Measurements from ENCODE around the gene DCHS1.

DCHS1 gene

DNA sequence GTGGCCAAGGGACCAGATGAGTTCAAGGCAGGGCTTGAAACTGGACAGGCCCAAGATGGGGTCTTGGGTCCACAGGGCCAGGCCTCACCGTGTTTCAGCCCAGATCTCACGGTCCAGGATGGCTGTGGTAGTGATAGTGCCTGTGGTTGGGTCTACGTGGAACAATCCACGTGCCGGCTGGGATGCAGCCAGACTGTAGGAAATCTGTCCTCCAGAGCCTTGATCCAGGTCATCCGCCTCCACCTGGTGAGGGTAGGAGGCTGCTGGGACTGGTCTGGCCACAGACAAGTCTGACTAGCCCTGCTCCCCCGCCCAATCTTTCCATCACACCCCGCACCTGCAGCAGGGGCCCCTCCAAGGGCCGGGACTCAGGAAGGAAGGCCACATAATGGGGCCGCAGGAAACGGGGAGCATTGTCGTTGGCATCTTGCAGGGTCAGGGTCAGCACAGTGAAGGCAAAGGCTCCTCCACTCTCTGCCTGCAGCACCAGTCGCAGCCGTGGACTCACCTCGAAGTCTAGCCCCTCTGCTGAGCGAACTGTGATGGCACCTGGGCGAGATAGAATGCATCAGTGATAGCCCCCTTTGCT lies 29.7 kb downstream of the DCHS1 start:
- DNase-seq (ENCODE audit: low spot score), result no peak

- no peak for DNase-seq (ENCODE audit: low spot score)
Observed at GRCh38 chr11:6625156-6625831, 30.3 kb downstream of the DCHS1 start.

DNA sequence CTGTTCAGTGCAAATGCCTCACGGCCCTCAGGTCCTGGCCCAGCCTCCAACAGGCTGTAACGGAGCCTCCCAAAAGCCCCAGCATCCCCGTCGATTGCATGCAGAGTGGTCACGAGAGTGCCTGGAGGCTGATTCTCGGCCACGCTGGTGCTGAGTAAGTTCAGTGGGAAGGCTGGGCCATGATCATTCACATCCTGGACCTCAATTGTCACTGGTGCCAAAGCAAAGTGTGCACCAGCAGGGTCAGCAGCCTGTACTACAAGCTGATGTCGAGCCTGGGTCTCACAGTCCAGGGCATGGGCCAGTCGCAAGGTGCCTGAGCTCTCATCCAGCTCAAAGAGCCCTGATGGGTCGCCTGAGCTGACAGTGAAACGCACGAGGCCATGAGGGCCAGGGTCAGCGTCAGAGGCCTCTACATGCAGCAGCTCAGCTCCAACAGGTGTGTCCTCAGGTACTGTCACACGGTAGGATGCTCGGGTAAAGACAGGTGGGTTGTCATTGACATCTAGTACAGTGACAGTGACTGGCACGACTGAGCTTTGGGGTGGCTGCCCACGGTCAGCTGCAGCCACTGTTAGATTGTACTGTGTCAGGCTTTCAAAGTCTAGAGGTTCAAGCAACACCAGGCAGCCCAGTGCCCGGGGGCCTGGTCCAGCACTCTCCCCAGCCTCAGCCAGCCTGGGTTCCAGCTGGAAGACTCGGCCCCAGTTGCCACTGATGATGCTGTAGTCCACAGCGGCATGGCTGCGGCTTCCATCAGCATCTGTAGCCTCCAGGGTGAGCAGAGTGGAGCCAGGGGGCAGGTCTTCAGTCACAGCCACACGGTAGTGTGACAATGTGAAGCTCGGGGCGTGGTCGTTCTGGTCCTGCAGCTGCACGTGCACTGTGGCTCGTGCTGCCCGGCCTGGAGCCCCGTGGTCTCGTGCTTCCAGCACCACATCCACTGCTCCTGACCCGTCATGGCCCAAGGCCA lies 31.9 kb downstream of the DCHS1 start:
- DNase-seq (ENCODE audit: low spot score), result no peak

- no peak for DNase-seq (ENCODE audit: low spot score)
Observed at GRCh38 chr11:6622261-6623171, 33.1 kb downstream of the DCHS1 start.

GRCh38 chr11:6621711-6622211 lies 33.8 kb downstream of the DCHS1 start:
- no peak for DNase-seq (ENCODE audit: low spot score)

GRCh38 chr11:6620636-6621035 lies 35.0 kb downstream of the DCHS1 start:
- DNase-seq (ENCODE audit: low spot score), result no peak

DNA sequence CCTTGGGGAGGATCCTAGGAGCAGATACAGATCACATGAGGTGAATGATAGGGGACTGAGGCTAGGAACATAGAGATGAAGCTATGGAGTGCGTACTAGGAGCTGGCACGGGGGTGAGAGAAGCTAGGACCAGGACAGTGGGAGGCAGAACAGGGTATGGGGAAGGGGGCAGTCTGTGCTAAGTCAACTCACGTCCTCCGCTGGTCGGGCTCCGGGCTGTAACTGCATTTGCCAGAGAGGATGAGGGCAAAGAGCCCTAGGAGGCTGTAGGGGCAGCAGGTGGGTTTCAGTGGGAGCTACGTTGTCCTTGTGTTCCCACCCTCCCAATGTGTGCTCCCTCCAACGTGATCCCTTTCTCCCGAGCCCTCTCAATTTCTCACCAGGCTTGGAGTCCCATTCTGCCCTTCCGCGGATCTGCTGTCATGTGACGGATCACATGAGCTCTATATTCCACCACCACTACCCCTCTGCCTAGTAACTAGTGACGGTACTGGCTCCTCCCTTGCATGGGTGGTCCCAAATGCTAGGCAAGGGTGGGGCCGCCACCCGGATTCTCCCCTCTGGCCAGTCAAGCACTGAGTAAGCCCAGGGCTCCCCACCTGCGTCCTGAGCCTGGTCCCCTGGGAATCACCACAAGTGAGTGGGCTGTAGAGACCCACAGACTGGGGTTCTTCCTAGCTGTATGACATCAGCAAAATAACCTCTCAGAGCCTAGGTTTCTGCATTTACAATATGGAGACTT lies 36.4 kb downstream of the DCHS1 start, which contains the start of gene TPP1:
TPP1 (minus strand) TSS at position 419 of the 742 bp plus-strand sequence; CDS start at position 397, 22 bp downstream.
- DNase-seq (ENCODE audit: low spot score), result peak; percentile 98

DNA sequence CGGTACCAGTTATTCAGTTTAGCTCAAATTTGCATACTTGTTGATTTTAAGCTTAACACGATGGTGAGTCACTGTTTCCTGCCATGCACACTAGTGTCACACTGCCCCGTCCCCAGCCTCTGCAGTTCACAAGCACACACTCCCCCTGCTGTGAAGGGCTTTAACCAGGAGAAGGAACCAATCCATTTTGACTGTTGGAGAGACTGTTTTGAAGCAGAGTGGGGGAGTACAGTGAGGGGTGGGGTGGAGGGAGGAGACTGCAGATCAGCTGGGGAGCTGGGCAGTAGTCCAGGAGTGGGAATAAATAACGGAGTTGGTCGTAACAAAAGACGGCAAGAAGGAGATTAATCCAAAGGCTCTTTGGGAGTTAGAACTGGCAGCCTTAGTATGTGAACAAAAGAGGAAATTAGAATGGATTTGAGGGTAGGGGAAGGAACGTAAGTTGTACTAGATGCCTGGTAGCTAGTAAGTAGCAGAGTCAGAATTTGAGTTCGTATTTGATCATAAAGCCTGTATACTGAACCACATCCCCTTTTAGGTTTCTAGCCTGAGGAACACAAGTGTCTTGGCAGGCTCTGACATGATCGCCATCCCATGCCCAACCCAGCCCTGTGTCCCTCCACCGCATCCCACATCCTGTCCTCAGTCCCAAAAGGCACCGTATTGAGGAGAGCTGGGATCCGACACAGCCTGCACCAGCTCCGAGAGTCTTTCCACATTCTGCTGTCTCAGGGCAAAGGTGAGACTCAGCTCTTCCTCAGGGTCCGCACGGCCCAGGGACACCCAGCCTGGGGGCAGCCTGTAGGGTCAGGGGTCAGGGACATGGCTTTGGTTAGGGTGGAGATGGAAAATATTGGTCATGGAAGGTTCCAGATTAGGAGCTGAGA lies 37.2 kb downstream of the DCHS1 start:
- peak; percentile 89 for DNase-seq (ENCODE audit: low spot score)

DNA sequence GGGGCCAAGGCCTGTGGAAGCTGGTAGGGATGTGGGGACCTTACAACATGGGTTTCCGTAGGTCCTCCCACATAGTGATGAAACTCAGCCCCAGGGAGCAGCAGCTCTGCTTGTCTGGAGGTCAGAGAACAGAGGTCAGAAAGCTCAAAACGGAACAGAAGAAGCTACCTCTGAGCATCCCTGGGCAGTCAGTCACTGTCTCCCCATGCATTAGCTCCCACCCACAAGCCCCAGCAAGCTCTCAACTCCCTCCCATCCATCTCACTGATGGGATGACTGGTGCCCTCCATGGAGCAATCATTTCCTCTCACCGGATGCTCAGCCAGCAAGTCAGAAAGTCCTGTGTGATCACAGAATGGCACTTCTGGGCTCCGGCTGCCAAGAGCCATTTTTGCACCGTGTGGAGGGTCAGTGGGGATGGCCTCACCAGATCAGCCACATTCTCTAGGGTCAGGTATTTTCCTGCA lies 38.3 kb downstream of the DCHS1 start:
- DNase-seq (ENCODE audit: low spot score), result no peak

- no peak for DNase-seq (ENCODE audit: low spot score)
Observed at GRCh38 chr11:6616596-6617250, 38.9 kb downstream of the DCHS1 start.

- no peak for DNase-seq (ENCODE audit: low spot score)
Observed at GRCh38 chr11:6615882-6616585, 39.6 kb downstream of the DCHS1 start.

- DNase-seq (ENCODE audit: low spot score), result no peak
Observed at GRCh38 chr11:6615046-6615445, 40.6 kb downstream of the DCHS1 start.

DNA sequence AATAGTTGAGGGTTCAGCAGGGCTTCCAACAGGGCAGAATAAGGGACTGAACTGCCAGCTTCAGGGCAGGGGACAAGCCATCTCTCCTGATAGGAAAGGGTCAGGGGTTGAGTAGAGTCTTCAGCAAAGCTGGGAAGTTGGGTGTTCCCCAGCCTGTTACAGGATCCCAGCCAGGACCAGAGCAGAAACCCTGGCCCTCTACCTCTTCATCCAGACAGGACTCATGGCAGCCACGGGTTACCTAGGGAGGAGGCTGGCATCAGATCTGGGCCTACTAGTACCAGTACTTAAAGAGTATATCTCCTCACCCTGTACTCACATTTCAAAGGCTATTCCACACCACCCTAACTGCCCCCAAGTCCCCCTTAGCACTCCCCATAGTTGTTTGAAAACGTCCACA lies 41.2 kb downstream of the DCHS1 start:
- no peak for DNase-seq (ENCODE audit: low spot score)

DNA sequence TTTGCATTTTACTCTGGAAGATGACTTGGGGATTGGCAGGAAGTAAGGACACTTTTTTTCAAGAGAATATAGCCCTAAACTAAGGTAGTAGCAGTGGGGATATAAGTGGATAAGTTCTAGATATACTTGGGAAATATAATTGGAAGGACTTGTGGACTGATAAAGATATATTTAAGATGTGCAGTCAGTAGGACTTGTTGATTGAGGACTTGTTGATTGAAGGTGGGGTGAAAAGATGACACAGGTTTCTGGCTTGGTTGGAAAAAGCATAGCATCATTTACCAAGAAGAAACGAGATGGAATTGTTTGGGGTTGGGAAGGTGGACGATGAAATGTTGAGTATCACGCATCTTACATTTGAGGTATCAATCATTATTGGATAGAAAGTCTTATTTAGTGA lies 42.1 kb downstream of the DCHS1 start:
- peak; percentile 30 for DNase-seq (ENCODE audit: low spot score)

- DNase-seq (ENCODE audit: low spot score), result peak; percentile 96
Observed at GRCh38 chr11:6612213-6613041, 43.2 kb downstream of the DCHS1 start, which contains the start of gene TAF10. Gene TAF10 (minus strand): TSS chr11:6612216. CDS start chr11:6612189, 27 bp downstream.

GRCh38 chr11:6611963-6612212 lies 43.7 kb downstream of the DCHS1 start:
- DNase-seq (ENCODE audit: low spot score), result no peak

DNA sequence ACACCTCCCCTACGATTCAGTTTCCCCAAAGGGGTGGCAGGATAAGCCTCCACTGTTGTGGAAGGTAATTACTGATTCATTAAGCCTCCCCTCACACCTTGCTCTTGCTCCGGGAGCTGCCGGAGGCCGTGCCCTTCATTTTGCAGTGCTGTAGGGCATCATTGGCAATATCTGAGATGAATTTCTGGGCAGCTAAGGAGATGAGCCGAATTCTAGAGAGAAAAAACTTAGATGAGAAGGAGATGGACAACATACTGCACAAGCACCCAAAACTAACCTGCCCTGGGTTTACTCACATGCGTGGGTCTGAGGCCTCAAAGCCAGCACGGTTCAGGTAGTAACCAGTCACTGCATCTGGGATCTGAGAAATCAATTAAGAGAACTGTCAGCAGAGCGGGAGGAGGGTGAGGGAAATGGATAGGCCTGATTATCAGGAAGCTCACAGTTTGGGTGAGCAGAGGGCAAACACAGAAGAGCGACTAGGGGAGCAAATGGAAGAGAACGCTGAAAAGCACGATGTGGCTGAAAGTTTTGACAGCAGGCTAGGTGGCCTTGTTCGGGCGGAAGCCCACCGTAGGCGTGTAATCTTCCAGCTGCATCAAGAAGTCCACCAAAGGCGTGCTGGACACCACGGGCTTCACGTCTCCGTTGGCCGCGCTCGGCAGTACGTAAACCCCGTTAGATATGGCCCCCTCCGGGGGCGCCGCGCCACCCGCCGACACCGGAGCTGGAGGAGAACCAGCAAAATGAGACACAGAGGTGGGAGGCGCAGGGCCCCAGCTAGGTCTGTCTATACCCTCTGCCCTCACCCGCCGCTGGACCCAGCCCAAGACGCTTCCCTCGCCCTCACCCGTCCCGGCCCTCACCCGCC lies 44.3 kb downstream of the DCHS1 start:
- DNase-seq (ENCODE audit: low spot score), result peak; percentile 53
